Measurements from ENCODE around the gene DCAF12.
A peak's percentile ranks its signal among the peaks of the same experiment; 100 is the strongest.

- no peak for TF ChIP-seq CTCF (conservative IDR thresholded peaks at IDR 0.05; ENCODE audit: low read depth, low read length)
- TF ChIP-seq POLR2A (IDR thresholded peaks at IDR 0.05; ENCODE audit: low read depth, low read length) = peak; percentile 70
These were observed at the start of gene DCAF12 for GRCh38 chr9:34126207-34127034.
